Panc1 (cell line): Measurements from ENCODE around the gene C1orf115. TPM values are rescaled to one million over a fixed set of nuclear protein-coding genes. Genes with fewer than 3 reads are reported as not detected.

Source experiments
- ATAC-seq: fragments of 200-7000 bp; cut with Tn5 transposase; 2 replicates; pipeline ENCODE4 v1.9.1; 2020; ENCODE audit warnings: mild to moderate bottlenecking, moderate library complexity
- BruUV-seq: library from RNA; stranded (reverse); fragments of 400-500 nt; replicated peaks from 2 replicates; lab custom pipeline; 2021; lab: Mats Ljungman, UMichigan
- CTCF ChIA-PET: fragments of 300-600 bp; sonication (Branson Sonifier 250); formaldehyde crosslinking; loops from one replicate; lab custom pipeline; 2022; ENCODE audit warnings: antibody characterized with exemption; lab: Charles Lee
- POLR2A ChIA-PET: fragments of 300-600 bp; sonication (Branson Sonifier 250); formaldehyde crosslinking; loops from one replicate; lab custom pipeline; 2022; ENCODE audit warnings: antibody characterized with exemption; lab: Charles Lee
- DNase-seq: peaks from one replicate; pipeline ENCODE4 v3.0.0-alpha.2; 2010; ENCODE audit warnings: low read depth, low spot score
- H3K27ac ChIP-seq: 2 replicates; pipeline ENCODE4 v1.5.1; 2011; ENCODE audit warnings: mild to moderate bottlenecking, low read length, inconsistent platforms
- H3K27me3 ChIP-seq: fragments of 200-500 bp; sonication (Bioruptor generic); 2 replicates; pipeline ENCODE4 v1.6.0; 2014; ENCODE audit warnings: low read length, inconsistent platforms; ENCODE audit not compliant: control insufficient read depth, insufficient read depth
- H3K36me3 ChIP-seq: fragments of 200-500 bp; sonication (Bioruptor generic); 2 replicates; pipeline ENCODE4 v1.5.1; 2014; ENCODE audit warnings: inconsistent platforms, mild to moderate bottlenecking, low read length, moderate library complexity; ENCODE audit not compliant: control insufficient read depth, insufficient read depth
- H3K4me1 ChIP-seq: 2 replicates; pipeline ENCODE4 v1.5.1; 2011; ENCODE audit warnings: inconsistent platforms, mild to moderate bottlenecking, low read length, moderate library complexity; ENCODE audit not compliant: control insufficient read depth, insufficient read depth
- H3K4me3 ChIP-seq, 2 experiments: 2 replicates each; pipeline ENCODE4 v1.5.1; 2011 to 2012; ENCODE audit warnings: low read depth in 2 of 2, low read length in 2 of 2, mild to moderate bottlenecking in 2 of 2, inconsistent platforms in 1 of 2, moderate library complexity in 1 of 2
- H3K9me3 ChIP-seq: fragments of 200-500 bp; sonication (Bioruptor generic); 2 replicates; pipeline ENCODE4 v1.5.1; 2014; ENCODE audit warnings: low read depth, mild to moderate bottlenecking, inconsistent platforms, low read length, moderate library complexity; ENCODE audit not compliant: control insufficient read depth, insufficient read depth
- POLR2AphosphoS5 ChIP-seq: IDR thresholded peaks from 2 replicates; pipeline ENCODE4 v1.6.1; 2012; ENCODE audit warnings: mild to moderate bottlenecking, low read depth, low read length, moderate library complexity
- SIN3A ChIP-seq: IDR thresholded peaks from 2 replicates; pipeline ENCODE4 v1.6.1; 2012; ENCODE audit warnings: low read depth, mild to moderate bottlenecking, low read length, moderate library complexity, borderline replicate concordance; ENCODE audit not compliant: insufficient read depth
- TCF7L2 ChIP-seq: IDR thresholded peaks from 2 replicates; pipeline ENCODE4 v1.6.1; 2011; ENCODE audit warnings: mild to moderate bottlenecking, low read depth, low read length, inconsistent platforms
- in situ Hi-C: cut with HindIII; loops from 2 replicates; pipeline ENCODE4 v1.10.0; 2016; ENCODE audit warnings: low sequenced_read_pairs, low pct_unique_long_range_greater_than_20kb
- intact Hi-C: fragments of 100-400 bp; cut with micrococcal nuclease; formaldehyde crosslinking; loops from one replicate; pipeline ENCODE4 v1.10.0; 2022; ENCODE audit not compliant: unreplicated experiment
- total RNA-seq: library from RNA; stranded (reverse); gene quantifications from one replicate; pipeline ENCODE4 v1.2.1, GENCODE V29; 2021; ENCODE audit not compliant: unreplicated experiment
- TF ChIP-seq, protein P1 (sequence below): fragments of 450-650 bp; IDR thresholded peaks from 2 replicates; pipeline ENCODE4 v1.5.1; 2017; ENCODE audit warnings: mild to moderate bottlenecking
- TF ChIP-seq, protein P2 (sequence below), 2 experiments: IDR thresholded peaks; 2 replicates each; pipeline ENCODE4 v1.6.1; 2011 to 2012; ENCODE audit warnings: low read depth in 2 of 2, control low read depth in 1 of 2, low read length in 1 of 2, mild to moderate bottlenecking in 1 of 2, moderate library complexity in 1 of 2; ENCODE audit not compliant: insufficient read depth in 1 of 2

C1orf115 gene
- total RNA-seq, 1 experiment from 2014 or later = 3.9 TPM

DNA sequence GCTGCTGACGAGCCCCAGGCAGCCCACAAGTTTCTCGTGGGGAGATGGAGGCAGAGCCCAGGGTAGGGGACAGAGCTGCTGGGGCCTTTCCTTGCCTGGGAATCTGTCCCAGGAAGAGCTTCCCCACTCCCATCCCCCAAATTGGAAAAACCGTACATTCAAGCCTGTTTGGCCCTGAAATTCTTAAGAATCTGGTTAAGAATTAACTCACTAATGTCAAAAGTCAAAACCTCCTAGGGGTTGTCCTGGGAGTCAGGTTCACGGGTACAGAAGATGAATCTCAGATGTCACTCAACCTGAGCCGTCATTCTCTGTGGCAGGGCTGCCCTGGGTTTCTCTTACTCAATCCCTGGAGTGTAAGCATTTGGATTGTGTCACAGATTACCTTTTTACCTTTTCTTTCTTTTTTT lies 8.4 kb downstream of the C1orf115 start:
- in situ Hi-C loops = no loop called here
- Histone ChIP-seq H3K27ac (no peak overlapping the region), H3K36me3 (no peaks in the 10 kb centered on the region), H3K9me3 (no peaks in the 10 kb centered on the region), H3K4me3 (no peak overlapping the region), H3K27me3 (no peaks in the 10 kb centered on the region; the same call in 1 of the 2 replicates), H3K4me1 (no peaks in the 10 kb centered on the region)
- ATAC-seq (no peak), DNase-seq (no peak)
- POLR2A ChIA-PET = no interaction called here
- BruUV-seq = no TSS peak
- intact Hi-C loops = no loop called here
- CTCF ChIA-PET = no interaction called here
- TF ChIP-seq, protein P1, sequence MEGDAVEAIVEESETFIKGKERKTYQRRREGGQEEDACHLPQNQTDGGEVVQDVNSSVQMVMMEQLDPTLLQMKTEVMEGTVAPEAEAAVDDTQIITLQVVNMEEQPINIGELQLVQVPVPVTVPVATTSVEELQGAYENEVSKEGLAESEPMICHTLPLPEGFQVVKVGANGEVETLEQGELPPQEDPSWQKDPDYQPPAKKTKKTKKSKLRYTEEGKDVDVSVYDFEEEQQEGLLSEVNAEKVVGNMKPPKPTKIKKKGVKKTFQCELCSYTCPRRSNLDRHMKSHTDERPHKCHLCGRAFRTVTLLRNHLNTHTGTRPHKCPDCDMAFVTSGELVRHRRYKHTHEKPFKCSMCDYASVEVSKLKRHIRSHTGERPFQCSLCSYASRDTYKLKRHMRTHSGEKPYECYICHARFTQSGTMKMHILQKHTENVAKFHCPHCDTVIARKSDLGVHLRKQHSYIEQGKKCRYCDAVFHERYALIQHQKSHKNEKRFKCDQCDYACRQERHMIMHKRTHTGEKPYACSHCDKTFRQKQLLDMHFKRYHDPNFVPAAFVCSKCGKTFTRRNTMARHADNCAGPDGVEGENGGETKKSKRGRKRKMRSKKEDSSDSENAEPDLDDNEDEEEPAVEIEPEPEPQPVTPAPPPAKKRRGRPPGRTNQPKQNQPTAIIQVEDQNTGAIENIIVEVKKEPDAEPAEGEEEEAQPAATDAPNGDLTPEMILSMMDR = no peak
- TF ChIP-seq POLR2AphosphoS5 (no peak), TCF7L2 (no peak), SIN3A (no peak)
- TF ChIP-seq, protein P2, sequence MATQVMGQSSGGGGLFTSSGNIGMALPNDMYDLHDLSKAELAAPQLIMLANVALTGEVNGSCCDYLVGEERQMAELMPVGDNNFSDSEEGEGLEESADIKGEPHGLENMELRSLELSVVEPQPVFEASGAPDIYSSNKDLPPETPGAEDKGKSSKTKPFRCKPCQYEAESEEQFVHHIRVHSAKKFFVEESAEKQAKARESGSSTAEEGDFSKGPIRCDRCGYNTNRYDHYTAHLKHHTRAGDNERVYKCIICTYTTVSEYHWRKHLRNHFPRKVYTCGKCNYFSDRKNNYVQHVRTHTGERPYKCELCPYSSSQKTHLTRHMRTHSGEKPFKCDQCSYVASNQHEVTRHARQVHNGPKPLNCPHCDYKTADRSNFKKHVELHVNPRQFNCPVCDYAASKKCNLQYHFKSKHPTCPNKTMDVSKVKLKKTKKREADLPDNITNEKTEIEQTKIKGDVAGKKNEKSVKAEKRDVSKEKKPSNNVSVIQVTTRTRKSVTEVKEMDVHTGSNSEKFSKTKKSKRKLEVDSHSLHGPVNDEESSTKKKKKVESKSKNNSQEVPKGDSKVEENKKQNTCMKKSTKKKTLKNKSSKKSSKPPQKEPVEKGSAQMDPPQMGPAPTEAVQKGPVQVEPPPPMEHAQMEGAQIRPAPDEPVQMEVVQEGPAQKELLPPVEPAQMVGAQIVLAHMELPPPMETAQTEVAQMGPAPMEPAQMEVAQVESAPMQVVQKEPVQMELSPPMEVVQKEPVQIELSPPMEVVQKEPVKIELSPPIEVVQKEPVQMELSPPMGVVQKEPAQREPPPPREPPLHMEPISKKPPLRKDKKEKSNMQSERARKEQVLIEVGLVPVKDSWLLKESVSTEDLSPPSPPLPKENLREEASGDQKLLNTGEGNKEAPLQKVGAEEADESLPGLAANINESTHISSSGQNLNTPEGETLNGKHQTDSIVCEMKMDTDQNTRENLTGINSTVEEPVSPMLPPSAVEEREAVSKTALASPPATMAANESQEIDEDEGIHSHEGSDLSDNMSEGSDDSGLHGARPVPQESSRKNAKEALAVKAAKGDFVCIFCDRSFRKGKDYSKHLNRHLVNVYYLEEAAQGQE (IDR thresholded peaks at IDR 0.05; ENCODE audit: insufficient read depth in 1 of 2, low read depth in 2 of 2, low read length in 1 of 2) = no peak

DNA sequence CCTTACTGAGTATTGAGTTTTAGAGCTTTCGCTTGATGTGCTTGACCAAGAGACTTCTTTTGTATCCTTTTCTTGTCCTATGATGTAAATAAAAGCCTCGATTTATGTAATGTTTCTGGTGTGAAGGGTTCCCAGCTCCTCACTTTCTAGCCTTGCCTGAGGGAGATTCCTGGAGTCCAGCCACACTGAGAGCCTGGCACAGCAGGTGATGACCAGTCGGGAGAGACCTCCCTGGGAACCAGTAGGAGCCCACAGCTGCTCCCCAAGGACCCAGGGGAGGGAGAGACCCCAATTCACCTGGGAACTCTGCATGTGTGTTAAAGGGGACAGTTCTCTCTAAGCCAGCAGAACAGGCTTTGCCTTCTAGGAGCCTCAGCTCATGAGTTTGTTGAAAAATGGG lies 8.9 kb downstream of the C1orf115 start:
- H3K4me1 ChIP-seq = no peaks in the 10 kb centered on the region
- H3K27me3 ChIP-seq = no peaks in the 10 kb centered on the region; the same call in 1 of the 2 replicates
- intact Hi-C loops (no loop called here), in situ Hi-C loops (no loop called here)
- H3K4me3 ChIP-seq = no peak overlapping the region
- no TSS peak for BruUV-seq
- no peak for TF ChIP-seq POLR2AphosphoS5
- TF ChIP-seq, protein P1 = no peak
- H3K27ac ChIP-seq = no peak overlapping the region
- no peaks in the 10 kb centered on the region for H3K36me3 ChIP-seq
- ChIA-PET CTCF (no interaction called here), POLR2A (no interaction called here)
- DNase-seq (no peak), ATAC-seq (no peak)
- H3K9me3 ChIP-seq = no peaks in the 10 kb centered on the region
